ENCODE measurements around the gene TTN.
A peak's percentile ranks its signal among the peaks of the same experiment; 100 is the strongest.

The TTN gene

GRCh38 chr2:178641498-178641897 lies 165.7 kb downstream of the TTN start:
- no peak for DNase-seq

DNA sequence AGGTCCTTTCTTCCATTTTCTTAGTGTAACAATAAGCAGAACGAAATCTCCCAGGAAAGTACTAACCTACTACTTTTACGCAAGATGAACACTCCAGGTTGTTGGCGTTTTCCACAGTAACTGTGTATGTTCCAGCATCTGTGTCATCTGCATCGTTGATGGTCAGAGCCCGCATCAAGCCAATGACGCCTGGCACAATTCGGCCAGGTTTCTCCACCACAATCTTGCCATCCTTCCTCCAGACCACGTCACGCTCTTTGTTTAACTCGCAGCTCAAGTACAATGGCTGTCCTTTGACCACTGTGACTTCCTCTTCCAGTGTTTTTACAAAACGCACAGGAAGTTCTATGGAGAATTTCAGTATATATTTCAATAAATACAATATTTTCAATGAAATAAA lies 171.3 kb downstream of the TTN start:
- no peak for DNase-seq

DNA sequence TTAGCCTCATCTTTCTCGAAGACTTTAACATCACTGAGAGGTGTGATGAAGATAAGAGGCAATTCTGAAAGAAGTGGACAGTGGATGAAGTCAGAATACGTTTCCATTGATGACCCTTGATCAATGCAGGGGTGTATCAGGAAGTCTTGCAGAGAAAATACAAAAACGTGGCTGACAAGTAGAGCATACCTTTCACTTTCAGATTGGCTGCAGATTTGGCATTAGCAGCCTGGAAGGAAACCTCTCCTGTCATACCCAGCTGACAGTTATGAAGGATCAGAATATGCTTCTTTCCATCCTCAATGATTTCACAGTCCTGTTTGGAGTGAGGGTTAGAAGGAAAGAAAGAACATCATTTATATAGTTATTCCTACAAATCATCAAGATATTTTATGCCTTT lies 174.5 kb downstream of the TTN start:
- DNase-seq, result no peak

DNA sequence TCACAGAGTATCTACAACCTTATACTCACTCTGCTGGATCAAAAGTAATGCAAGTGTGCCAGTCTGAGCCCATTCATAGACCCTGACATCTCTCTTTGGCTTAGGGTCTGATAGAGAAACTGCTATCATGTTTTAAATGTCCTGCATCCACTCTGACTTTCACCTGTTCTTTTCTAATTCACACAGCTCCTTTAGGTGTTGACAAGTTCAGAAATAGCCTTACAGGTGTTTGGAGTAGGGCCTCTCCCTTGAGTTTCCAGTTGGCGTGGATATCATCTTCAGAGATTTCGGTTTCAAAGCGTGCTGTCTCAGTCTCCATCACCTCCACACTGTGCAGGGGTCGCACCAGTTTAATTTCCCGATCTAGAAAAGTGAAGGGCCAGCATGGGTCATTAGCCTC lies 176.6 kb downstream of the TTN start:
- no peak for DNase-seq

GRCh38 chr2:178629463-178629862 lies 177.8 kb downstream of the TTN start:
- DNase-seq, result no peak

DNA sequence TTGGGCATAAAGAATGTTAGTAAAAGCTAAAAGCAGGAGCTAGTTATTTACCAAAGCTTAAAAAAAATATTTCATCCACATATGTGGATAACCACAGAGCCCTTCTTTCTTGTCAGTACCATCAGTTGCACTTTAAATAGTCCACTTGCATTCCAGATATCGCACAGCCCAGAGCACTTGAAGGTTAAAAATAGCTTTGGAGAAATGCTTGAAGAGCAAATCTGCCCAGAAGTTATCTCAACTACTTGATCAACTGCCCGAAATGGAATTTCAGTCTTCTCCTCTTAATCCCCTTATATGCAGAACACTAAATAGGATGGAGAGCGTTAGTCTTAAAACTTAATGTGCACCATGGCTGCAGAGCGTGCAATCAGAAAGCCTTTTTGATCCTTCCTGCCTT lies 178.6 kb downstream of the TTN start:
- no peak for DNase-seq

DNA sequence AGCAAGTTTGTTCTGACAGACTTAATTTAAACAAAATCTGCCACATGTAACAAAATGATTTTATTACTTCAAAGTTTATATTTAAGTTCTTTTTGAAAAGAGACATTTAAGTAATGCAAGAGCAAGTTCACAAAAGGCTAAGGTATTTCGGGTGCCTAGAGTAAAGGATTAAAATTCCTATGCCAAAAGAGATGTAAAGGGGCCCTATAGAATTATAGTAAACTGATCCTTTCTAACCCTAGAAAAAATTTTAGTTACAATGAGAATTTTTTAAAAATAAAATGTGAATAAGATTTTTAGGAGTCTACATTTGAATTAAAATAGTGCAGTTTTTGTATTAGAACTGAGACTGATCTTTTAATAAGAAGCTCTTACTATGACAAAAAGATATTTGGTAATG lies 179.8 kb downstream of the TTN start:
- DNase-seq, result no peak

- DNase-seq, result no peak
Observed at GRCh38 chr2:178615969-178616368, 191.3 kb downstream of the TTN start.

DNA sequence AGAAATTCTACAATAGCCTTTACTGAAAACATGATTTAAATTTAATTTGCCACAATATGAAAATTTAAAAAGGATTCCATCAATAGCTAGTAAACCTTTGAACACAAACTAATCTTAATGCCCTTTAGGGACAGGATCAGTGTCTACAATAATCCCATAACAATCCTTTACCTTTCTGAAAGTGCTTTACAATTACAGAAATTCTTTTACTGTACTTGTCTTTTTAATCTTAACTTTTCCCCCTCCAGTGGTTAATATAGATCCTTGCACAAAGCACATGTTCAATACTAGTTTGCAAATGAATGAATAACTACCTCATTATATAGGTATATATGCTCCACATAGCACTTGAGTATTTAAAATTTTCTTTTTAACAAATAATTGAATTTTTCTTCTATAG lies 204.3 kb downstream of the TTN start:
- DNase-seq, result no peak

DNA sequence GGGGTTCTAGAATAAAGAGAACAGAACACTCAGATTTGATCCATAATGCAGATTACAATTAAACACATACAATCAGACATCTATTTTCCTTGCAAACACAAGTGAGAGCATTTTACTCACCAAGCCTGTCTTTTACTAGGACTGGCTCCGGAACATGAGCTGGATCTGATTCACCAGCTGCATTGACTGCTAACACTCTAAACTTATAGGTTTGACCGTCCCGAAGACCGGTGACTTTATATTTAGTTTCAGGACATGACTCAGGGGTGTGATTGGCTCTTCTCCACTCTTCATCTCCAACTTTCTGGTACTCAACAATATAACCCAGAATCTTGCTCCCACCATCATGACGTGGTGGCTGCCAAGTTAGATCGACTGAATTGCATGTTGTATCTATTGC lies 214.6 kb downstream of the TTN start:
- no peak for DNase-seq

DNA sequence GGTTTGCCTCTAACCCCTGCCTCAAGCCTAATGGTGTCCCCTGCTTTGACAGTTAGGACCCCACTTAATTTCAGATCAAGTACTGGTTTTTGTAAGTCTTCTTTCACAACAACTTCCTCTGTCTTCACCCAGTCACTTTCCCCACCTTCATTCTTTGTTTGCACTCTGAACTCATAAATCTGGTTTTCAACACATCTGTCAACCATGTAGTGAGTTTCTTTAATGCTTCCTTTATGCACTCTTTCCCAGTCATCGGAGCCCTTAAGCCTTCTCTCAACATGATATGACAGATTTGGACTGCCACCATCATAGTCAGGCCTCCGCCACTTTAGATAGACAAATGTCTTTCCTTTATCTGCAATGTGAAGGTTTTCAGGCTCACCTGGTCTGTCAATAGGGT lies 217.9 kb downstream of the TTN start:
- no peak for DNase-seq

GRCh38 chr2:178584666-178585065 lies 222.6 kb downstream of the TTN start:
- DNase-seq, result no peak

GRCh38 chr2:178579006-178579405 lies 228.2 kb downstream of the TTN start:
- no peak for DNase-seq

- DNase-seq, result no peak
Observed at GRCh38 chr2:178574789-178575188, 232.4 kb downstream of the TTN start.

- no peak for DNase-seq
Observed at GRCh38 chr2:178568227-178568626, 239.0 kb downstream of the TTN start.

DNA sequence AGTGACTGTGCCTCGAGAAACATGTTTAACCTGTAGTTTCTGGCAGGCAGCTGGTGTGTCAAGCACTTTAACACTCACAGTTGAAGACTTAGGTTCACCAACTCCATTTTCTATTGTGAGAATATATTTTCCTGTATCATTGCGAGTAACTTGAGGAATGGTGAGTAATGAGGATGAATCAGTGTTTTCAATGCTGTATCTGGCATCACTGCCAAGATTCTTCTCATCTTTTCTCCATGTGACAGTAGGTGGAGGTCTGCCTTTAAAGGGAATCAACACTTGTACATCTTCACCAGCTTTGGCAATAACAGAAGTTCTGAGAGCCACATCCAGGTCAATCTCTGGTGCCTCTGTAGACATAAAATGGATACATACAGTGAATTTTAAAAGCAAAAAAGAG lies 254.2 kb downstream of the TTN start:
- DNase-seq, result no peak

GRCh38 chr2:178550352-178550751 lies 256.9 kb downstream of the TTN start:
- DNase-seq, result no peak

GRCh38 chr2:178542569-178542968 lies 264.7 kb downstream of the TTN start:
- no peak for DNase-seq

DNA sequence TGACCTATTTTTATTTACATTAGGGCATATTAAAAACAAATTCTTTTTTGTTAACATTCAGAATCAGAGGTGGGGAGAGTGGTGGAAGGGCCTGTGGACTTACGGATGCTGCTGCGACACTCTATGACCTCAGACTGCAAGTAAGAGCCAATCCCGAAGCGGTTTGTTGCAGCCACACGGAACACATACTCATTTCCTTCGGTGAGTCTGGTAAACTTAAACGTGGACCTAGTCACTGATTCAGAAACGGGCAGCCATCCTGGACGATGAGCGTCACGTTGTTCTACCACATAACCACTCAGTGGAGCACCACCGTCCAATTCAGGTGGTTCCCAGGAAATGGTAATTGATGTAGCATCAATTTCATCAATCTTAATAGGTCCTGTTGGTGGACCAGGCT lies 265.1 kb downstream of the TTN start:
- DNase-seq, result no peak

- DNase-seq, result no peak
Observed at GRCh38 chr2:178536037-178536436, 271.2 kb downstream of the TTN start.

DNA sequence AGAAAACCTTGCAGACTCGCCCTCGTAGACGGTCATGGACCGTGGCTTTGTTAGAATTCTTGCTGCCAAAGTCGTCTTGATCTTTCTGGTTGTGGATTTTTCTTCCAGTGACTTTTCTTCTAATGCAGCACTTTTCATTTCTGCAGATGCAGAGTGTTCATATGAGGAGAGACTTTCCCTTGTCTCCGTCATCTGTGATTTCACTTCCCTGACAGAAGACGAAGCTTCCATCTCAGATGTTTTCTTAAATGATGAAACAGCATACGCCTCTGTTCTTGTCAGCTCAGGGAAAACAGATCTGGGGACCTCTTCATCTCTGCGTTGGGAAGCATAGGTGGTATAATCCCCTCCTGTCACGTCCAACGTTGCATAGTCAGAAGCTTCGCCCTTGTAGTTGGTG lies 276.1 kb downstream of the TTN start:
- no peak for DNase-seq

DNA sequence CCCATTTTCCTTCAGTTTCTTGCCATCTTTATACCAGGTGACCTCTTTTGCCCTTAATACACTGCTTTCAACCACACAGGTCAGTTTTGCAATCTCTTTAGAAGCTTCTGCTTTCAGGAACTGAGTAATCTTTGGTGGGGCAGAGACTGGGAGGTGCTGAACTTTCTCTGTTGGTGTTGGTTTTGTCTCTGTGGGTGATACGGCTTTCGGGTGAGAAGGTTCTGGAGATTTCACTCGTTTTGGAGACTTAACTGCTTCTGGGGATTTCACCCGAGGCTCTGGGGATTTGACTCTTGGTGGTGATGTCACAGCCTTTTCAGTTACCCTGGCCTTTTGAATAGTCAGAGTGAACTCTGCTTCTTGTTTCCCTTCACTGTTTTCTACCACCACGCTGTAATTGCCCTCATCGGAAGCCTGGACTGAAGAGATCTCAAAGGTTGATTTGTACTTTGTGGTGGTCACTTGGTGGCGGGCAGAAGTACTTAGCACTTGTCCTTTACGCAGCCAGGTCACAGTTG lies 276.5 kb downstream of the TTN start:
- peak; percentile 34 to 62 for DNase-seq

GRCh38 chr2:178530131-178530530 lies 277.1 kb downstream of the TTN start:
- DNase-seq, result no peak

DNA sequence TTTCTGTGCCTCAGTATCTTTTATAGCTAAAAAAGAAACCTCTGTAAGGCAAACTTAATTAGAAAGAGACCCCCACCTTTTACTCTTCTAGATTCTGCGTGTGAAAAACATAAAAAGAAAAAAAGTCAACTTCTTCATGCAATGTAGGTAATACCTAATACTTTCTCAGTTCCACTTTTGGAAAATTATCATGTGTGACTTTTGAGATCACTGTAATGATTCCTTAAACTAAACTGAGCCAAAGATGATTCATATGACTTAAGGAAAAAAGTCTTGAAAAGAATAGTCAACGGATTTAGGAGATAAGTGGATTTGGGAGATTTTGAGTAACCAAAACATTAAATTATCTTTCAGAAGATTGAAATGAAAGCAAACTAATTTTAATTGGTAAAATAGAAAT lies 278.0 kb downstream of the TTN start:
- DNase-seq, result no peak

DNA sequence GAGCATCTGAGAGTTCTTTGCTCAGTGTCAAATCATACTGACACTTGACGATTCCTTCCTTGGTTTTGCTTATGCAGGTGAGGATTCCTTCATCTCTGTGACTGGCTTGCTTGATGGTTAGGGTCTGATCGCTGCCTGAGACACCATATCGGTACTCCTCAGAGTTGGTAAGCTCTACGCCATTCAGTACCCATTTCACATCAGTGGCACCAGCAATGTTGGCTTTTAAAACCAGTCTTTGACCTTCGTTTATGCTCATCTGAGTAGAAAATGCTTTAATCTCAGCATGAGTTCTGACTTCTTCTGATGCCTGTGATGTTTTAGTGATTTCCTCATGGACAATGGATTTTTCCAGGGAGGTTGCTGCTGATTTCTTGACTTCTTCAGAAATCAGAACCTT lies 278.6 kb downstream of the TTN start:
- no peak for DNase-seq

DNA sequence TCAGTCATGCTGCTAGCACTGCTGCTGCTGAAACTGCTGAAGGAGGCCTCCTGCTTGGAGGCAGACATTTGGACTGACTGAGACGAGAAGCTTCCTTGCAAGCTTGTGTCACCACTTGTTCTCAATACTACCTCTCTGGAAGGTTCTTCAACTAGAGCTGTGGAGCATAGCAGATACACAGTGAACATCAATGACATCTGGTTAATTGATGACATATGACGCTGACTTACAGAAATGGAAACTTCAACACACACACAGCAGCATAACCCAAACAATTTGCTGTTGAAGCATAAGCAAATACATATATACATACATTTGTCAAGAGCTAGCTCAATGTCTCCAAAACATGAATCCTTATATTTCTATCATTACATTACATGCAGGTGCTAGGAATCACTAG lies 279.6 kb downstream of the TTN start:
- no peak for DNase-seq
